ENCODE results near the gene HNRNPLL. TPM values are rescaled to one million over a fixed set of nuclear protein-coding genes. Genes with fewer than 3 reads are reported as not detected.

The HNRNPLL gene
- total and polyA plus RNA-seq, 2 of the 8 experiments (the other 6 are each of a cell fraction or from before 2014, with no cell fraction given) = 18.6 to 69.3 TPM

DNA sequence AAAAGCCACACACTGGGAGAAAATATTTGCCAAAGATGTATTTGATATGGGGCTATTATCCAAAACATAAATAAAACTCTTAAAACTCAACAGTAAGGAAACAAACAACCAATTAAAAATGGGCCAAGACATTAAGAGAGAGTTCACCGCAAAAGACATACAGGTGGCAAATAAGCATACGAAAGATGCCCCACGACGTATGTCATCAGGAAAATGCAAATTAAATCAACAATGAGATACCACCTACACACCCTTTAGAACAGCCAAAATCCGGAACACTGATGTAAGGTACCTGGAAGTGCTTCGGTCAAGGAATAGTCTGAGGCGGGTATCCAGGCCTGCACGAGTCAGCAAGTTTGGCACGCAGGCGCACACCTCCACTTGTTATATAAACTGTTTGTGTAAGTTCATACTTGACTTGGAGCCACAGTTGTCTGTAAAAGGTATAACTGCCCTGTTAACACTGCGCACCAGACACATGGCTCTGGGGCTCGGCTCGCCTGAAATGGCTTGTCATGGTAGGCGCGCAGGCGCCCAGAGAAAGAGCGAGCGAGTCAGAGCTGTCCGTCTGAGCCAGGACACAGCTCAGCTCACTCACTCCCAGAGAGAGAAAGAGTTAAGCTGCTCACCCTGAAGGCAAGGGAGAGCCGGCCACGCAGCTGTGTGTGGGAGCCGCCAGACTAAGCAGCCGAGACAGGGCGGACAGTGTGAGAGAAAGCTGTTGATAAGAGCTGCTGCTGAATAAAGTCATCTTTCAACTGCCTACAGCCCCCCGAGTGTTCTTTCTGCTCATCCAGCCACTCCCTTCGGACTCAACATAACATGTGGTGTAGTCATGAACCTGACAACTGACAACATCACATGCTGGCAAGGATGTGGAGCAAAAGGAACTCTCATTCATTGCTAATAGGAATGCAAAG is 87.3 kb downstream of the HNRNPLL start:
- TF ChIP-seq BRCA1 (IDR thresholded peaks at IDR 0.05; ENCODE audit: low read depth, low read length) (no peak), MAFK (IDR thresholded peaks at IDR 0.05; ENCODE audit: low read depth, low read length) (peak; percentile 56; the same call in 1 of the 2 replicates), BACH1 (IDR thresholded peaks at IDR 0.05; ENCODE audit: low read length) (peak; percentile 86)
- Histone ChIP-seq H4K5ac (ENCODE audit: insufficient read length, low read depth, low read length) (no peak overlapping the region), H2AFZ (ENCODE audit: low read length) (peak overlapping the region; percentile 49; the same call in 1 of the 2 replicates), H3K23ac (ENCODE audit: insufficient read length) (no peak overlapping the region), H4K20me1 (replicated peaks in 1 of 2; ENCODE audit: control insufficient read depth in 1 of 2, insufficient read depth in 2 of 2, low read length in 2 of 2) (no peaks in the 10 kb centered on the region), H3K14ac (ENCODE audit: insufficient read length) (no peak overlapping the region), H4K8ac (ENCODE audit: extremely low read depth, insufficient read depth, low read length) (peak overlapping the region; percentile 3; the same call in 1 of the 2 replicates), H2AK5ac (ENCODE audit: low read depth, low read length) (no peak overlapping the region), H3K18ac (ENCODE audit: extremely low read depth, low read length) (no peak overlapping the region; the same call in 1 of the 2 replicates), H2BK120ac (replicated peaks; ENCODE audit: low read depth, low read length) (no peak overlapping the region), H3K4me1 (replicated peaks in 1 of 4; ENCODE audit: control insufficient read depth in 3 of 4, insufficient read depth in 4 of 4, low read length in 3 of 4) (no peaks in the 10 kb centered on the region; a peak in 2 of 7 replicates), H3K56ac (replicated peaks; ENCODE audit: insufficient read length, low read depth, low read length) (no peak overlapping the region), H4K91ac (replicated peaks; ENCODE audit: insufficient read length, low read length) (no peak overlapping the region), H2BK5ac (ENCODE audit: low read depth, low read length) (peak overlapping the region; percentile 32; the same call in 1 of the 2 replicates), H2BK15ac (ENCODE audit: low read length) (no peak overlapping the region), H3K4me2 (ENCODE audit: insufficient read depth in 1 of 2, low read depth in 2 of 2, low read length in 2 of 2) (no peak overlapping the region), H3K23me2 (ENCODE audit: low read depth, low read length) (no peaks in the 10 kb centered on the region), H3K4me3 (ENCODE audit: extremely low read depth in 1 of 4, insufficient read depth in 2 of 4, low read depth in 3 of 4, low read length in 4 of 4) (no peak overlapping the region), H3K27me3 (replicated peaks in 1 of 4; ENCODE audit: control insufficient read depth in 3 of 4, extremely low read depth in 1 of 4, insufficient read depth in 3 of 4, low read length in 3 of 4) (no peaks in the 10 kb centered on the region), H3K79me2 (ENCODE audit: control insufficient read depth in 1 of 2, insufficient read depth in 2 of 2, low read length in 2 of 2) (no peaks in the 10 kb centered on the region), H3K79me1 (ENCODE audit: low read depth, low read length) (no peaks in the 10 kb centered on the region), H2BK20ac (ENCODE audit: low read length) (no peak overlapping the region), H3K9ac (replicated peaks in 1 of 4; ENCODE audit: extremely low read depth in 1 of 4, low read depth in 3 of 4, low read length in 3 of 4) (no peak overlapping the region), H3K27ac (ENCODE audit: low read depth, low read length) (no peak overlapping the region), H3K9me3 (ENCODE audit: insufficient read depth in 2 of 2, low read depth in 1 of 2, low read length in 1 of 2) (no peaks in the 10 kb centered on the region), H3K4ac (replicated peaks; ENCODE audit: insufficient read length, low read depth, low read length) (no peak overlapping the region), H3K36me3 (ENCODE audit: control insufficient read depth in 2 of 4, insufficient read depth in 4 of 4, low read length in 3 of 4) (no peaks in the 10 kb centered on the region), H2BK12ac (ENCODE audit: low read depth, low read length) (peak overlapping the region; percentile 76; the same call in 1 of the 2 replicates)
- DNase-seq (ENCODE audit: low read depth in 1 of 2, low spot score in 2 of 2) (no peak), FAIRE-seq (no peak)
- CTCF ChIA-PET (ENCODE audit: partially characterized antibody) = interaction anchor here (0.7 to 7.7 kb wide), 2 partner anchors 6 to 192 kb away, joined by 3 to 83 read pairs; no protein-coding TSS in a partner anchor
- POLR2A ChIA-PET (ENCODE audit: partially characterized antibody) = interaction anchor here (0.7 to 1.0 kb wide), 2 partner anchors 112 to 236 kb away, joined by 3 to 4 read pairs; partner anchors contain the start of gene SRSF7
- WGBS, 2 experiments (ENCODE audit: extremely low coverage in 1 of 2, insufficient coverage in 1 of 2, insufficient read length in 1 of 2, insufficient replicate concordance in 2 of 2, low coverage in 1 of 2, low lambda C conversion rate in 2 of 2, missing lambda C conversion rate in 1 of 2) = 81% methylated on average over 26 of the region's 26 CpGs; no CpG with 5 or more reads in 1 of the 2 experiments

All from H1 (cell line).